Measurements from ENCODE around the gene SPTSSB.
A peak's percentile ranks its signal among the peaks of the same experiment; 100 is the strongest.

SPTSSB gene

DNA sequence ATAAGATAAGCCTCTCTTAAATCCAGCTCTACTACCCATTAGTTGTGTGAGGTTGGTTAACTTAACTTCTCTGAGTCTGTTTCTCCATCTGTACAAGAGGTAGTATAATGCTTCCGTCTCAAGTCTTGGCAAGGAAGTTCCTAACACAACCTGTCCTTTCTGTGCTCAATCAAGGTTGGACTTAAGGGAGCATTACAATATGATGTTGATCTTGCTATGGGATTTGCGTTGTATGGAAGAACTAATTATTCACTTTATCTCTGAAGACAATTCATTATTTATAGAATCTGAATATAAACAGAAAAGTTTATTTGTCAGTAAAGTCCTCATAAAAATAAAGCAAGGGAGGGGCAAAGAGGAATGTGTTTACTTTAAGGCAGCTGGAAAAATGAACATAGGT is 18.9 kb upstream of the SPTSSB start:
- DNase-seq (ENCODE audit: low read depth), result no peak

DNA sequence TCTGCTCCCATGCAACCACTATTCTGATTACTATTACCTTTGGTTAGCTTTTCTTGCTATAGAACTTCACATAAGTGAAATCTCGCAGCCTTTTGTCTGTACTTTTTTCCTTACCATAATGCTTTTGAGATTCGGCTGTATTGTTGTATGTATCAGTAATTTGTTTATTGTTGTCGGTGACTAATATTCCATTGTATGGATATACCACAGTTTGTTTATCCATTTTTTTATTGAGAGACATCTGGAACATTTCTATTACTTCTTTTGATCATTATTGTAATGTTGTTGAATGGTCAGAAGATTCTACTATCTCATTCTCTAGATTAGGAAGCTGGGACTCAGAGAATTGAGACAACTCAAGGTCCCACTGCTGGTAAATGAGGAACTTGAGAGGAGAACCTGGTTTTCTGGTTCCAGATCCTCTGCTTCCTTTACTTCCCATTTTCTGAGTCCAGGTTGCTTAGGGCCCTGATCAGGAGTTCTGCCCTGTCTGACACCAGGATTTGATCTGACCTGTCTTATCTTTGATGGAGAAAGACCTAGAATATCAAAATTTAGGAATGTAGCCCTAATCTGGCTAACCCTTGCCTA is 18.2 kb upstream of the SPTSSB start:
- DNase-seq (ENCODE audit: low read depth), result no peak

DNA sequence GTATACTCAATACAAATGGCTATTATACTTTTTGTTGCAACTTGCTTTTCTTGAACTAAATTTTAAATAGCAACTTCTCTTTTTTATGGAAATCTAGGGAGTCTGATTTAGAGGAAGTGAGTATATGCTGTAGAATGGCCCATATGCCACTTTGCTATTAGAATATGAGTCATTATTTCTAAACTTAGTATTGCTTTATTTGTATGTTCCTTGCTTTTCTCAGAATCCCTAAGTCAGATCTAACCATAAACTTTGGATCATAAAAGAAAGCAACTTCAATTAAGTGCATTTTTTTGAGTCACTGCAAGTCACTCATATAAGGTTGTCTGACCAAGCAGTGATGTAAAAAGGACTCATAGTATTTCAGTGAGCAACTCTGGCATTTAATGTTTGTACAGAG is 17.5 kb upstream of the SPTSSB start:
- DNase-seq (ENCODE audit: low read depth), result no peak

DNA sequence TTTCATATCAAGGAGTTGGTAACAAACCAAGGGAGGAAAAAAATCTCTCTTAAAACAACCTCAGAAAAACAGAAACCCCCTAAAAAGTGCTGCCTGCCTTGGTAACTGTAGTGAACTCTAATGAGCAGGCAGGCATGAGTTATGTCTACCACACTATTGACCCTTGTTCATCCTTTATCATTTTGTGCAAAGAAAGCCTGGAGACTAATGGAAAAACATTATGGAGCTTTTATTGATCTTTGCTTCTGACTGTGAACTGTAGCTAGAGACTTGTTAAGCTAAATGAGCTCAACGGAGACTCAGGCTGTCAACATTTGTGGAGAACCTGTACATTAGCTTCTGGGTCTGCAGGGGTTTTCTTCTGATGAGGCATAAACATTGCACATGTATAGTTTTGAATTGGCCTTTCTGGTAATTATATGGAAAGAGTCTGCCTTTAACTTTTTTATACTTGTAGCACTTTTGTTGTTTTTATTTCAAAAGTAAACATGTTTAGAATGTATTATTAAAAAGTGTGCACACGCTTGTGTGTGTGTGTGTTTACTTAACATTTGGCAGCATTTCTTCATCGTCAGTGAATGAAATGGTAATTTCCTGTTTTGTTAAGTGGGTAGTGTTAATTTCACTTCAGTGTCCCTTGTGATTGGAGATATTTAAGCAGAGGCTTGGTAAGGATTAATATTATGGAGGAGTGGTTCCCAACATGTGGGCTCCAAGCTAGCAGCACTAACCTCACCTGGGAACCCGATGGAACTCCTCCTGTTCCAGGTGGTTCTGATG is 15.9 kb upstream of the SPTSSB start:
- no peak for DNase-seq (ENCODE audit: low read depth)

DNA sequence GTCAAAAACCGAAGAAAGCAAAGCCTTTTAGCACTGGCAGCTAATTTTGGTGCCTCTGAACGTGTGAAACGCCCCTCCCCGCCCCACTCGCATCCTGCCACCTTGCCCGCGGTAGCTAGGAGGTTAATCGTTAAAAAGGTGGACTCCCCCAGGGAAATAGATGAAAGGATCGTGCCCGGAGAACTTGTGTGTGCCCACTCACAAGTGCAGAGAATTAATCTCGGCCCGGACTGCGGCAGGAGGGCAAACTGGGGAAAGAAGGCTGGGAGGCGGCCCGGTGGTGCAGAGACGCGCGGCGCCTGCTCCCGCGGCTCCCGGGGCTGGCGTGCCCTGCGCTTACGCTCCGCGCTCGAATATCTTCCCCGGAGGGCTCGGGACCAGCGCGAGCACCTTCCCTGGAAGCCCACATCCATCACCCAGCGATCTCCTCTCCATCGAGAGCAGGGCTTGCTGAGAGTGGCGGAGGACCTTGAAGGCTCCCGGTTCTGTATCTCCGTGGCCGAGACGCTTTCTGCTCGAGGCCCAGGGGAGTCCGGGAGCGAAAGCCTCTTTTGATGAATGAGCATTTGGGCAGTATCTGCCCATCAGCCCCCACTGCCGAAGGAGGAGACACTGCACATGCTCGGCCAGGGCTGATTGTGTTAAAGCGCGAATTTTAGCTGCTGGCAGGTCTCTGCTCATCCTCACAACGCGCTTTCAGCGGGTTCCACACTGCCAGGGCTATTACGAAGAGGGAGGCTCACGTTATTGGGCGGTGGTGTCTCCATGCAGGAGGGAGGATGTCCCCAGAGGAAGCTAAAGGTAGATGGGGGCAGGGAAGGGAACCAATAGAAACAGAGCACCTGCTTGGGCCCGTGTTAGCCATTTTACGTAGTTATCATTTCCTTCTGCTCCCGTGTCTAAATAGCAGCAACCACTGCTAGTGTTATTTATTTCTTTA is 1.3 kb upstream of the SPTSSB start:
- DNase-seq (ENCODE audit: low read depth), result no peak

DNA sequence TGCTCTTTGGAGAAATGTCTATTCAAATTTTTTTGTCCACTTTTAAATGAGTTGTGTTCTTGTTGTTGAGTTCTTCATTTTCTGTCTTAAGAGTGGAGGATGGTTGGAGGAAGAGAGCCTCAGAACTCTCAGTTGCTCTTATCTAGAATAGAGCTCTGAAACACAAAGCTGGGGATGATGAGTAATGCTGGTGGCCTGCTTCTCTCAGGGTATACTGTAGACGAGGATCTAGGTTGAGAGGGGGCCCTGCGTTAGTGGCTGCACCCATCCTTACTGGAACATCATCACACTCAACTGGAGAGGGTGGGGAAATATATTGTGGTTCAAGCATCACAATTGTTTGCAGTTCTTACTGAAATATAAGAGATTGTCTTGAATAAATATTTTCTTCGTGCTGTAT is 1.8 kb downstream of the SPTSSB start:
- DNase-seq (ENCODE audit: low read depth), result no peak

DNA sequence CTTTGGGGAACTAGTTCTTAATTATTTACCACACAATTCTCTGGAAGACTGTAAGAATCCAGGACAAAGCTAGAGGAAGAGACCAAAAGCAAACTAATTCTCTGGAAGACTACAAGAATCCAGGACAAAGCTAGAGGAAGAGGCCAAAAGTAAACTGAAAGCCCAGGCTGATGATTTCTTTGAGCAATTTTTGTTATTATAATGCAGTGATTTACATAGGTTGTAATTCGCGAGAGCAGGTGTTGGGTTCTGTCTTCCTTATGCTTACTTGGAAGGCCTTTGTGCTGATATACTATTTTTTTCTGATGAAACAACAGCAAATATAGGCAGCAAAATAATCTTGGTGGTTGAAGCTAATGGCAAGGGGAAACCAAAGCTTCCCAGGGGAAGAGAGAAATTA is 5.2 kb downstream of the SPTSSB start:
- DNase-seq (ENCODE audit: low read depth), result no peak

DNA sequence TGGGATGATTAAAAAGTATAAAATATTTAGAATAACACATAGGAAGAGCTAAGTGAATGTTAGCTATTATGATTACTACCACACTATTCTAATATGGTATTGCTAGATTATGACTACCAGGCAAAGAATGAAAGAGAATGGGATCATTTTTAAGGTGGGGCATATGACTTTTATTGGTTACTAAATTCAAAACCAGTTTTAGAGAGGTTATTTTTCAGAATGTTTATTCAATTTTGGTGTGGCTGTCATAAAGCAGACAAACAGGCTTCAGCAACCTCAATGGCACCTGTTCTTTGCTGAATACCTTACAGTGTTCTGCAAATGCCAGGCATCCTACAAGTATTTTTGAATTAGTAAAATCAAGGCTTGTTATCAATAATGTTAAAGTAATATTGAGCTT is 12.8 kb downstream of the SPTSSB start:
- no peak for DNase-seq (ENCODE audit: low read depth)

DNA sequence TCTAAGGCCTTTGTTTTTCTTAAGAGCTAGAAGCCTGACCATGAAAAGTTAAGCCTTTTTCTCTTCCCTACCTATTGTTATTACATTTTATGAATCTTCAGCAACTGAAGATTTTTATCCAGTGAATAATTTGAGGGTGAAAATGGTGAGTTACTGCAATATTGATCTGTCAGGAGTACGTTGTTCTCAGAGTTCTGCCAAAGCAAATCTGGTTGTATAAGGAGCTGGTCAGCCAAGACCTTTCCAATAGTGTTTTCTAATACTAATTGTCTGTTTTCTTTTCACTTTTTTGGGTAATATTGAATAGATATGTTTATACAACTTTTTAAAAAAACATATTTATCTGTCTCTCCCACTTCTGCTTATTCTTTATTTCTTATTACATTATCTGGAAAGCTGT is 15.0 kb downstream of the SPTSSB start:
- no peak for DNase-seq (ENCODE audit: low read depth)

DNA sequence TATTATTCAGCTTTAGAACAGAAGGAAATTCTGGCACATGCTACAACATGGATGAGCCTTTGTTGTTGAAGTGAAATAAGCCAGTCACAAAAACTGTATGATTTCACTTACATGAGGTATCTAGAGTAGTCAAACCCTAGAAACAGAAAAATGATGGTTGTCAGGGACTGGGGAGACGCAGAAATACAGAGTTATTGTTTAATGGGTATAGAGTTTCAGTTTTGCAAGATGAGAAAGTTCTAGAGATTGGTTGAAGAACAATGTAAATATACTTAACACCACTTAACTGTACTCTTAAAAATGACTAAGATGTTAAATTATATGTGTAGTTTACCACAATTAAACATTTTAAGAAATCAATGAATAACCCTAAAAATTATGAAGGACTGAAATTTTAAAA is 15.8 kb downstream of the SPTSSB start:
- DNase-seq (ENCODE audit: low read depth), result no peak

DNA sequence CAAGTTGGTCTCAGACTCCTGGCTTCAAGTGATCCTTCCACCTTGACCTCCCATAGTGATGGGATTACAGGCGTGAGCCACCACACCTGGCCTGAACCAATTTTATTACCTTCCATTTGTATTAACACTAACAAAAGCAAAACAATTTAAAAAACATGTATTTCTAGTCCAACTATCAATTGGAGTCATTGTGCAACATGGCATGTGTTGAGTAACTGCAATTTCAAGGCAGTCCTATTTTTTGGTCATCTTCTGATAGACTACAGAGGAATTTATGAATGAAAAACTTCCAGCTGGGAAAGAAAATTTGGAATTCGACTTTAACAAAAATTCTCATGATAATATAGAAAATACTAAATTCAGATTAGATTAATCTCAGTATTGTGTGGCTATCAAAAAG is 16.8 kb downstream of the SPTSSB start:
- no peak for DNase-seq (ENCODE audit: low read depth)

DNA sequence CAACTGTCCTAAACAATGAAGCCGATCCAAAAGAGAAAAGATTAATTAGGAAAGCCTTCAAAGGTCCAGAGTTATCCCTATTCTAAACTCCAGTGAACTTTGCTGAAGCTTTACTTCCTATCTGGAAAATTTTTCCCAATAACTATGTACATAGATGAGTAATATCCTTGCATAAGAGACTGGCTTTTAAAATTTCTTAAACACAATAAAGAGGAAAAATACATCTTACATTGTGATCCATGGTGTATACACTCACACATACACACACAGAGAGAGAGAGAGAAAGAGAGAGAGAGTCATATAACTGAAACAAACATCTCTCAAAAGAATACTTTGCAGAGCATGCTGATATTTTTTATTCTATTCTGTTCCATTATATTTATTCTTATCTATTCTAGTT is 20.0 kb downstream of the SPTSSB start:
- DNase-seq (ENCODE audit: low read depth), result no peak

DNA sequence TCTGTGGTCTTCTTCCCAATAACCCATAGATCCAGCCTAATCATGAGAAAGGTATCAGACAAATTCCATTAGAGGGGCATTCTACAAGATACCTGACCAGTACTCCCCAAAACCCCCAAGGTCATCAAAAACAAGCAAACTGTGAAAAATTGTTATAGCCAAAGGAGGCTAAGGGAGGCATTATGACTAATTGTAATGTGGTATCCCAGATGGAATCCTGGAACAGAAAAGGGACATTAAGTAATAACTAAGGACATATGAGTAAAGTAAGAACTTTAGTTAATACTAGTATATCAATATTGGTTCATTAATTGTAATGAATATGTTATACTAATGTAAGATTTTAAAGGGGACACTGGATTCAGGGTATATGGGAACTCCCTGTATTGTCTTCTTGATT is 20.4 kb downstream of the SPTSSB start:
- no peak for DNase-seq (ENCODE audit: low read depth)

DNA sequence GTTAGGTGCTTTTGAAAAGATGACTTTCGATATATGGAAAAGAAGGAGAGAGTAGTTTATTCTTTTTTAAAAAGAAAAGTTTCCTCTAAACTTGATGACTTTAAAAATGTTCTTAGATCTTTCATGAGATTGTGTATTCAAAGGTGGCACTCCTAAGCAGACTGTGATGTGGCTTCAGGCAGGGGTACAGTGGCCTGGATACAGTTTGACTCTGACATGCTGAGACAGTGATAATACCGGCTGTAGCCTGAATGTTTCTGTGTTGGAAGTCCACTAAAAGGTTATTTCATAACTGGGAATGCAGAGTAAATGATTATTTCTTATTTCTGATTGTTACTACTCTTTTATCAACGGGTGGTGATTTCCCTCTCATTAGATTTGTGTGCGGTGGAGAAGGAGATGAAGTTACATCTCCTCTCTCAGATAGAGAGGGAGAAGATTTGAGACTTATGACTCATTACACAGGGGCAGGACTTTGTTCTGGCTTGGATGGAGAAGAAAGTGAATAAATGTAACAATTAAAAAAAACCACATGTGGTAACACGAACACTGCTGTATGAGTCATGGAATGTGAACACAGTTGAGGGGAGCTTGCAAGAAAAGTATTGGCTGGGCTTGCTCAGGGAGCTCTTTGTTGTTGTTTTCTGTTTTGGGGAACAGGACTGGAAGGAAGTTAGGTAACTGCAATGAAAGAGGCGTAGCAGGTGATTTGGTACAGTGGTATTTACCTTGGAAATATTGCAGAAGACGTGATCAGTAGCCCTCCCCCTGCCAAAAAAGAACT is 21.6 kb downstream of the SPTSSB start:
- DNase-seq (ENCODE audit: low read depth), result peak; percentile 25

DNA sequence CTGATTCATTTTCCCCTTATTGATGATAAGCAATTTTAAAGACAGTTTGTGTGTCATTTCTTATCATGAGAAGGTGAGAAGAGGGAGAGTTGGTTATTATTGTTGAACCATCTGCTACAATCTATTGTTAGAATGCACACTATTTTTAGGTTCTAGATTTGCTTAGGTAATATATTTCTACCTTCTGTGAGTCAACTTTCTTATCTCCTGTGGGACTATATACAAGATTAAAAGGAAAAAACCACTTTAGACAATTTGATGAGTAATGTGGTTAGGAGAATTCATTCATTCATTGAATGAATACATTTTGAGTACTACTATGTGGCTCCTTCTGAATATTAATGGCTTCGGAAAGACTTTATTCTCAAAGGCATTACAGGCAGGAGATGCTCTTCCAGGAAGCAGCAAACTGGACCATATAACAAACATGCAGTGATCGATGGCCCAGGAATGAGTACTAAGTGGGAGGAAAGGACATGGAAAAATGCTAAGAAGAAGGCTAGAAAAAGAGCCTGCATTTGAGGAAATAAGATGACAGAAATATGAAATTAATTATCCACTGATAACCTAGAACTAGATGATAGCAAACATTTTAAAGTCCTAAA is 22.4 kb downstream of the SPTSSB start:
- DNase-seq (ENCODE audit: low read depth), result no peak

DNA sequence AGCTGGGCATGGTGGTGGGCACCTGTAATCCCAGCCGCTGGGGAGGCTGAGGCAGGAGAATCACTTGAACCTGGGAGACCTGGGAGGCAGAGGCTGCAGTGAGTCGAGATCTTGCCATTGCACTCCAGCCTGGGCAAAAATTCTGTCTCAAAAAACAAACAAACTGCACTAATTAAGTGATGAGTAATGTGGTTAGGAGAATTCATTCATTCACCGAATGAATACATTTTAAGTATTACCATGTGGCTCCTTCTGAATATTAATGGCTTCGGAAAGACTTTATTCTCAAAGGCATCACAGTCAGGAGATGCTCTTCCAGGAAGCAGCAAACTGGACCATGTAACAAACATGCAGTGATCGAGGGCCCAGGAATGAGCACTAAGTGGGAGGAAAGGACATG is 23.6 kb downstream of the SPTSSB start:
- no peak for DNase-seq (ENCODE audit: low read depth)

DNA sequence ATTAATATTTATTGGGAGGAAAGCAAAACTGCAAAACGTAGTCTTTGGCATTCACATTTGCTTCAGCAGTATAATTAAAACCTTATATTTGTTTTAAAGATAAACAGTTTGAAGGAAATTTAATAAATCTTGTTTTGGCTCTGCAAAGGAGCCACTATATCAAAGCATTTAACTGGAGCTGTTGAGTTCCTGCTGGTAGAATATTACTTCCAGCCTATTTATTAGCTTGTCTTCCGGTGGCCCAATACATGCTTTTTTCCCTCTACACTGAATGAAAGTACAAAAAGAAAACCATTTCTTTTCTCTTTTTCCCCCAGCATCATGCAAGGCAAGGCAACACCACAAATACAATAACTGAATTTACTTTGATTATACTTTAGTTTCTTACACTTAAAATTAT is 26.3 kb downstream of the SPTSSB start:
- no peak for DNase-seq (ENCODE audit: low read depth)

DNA sequence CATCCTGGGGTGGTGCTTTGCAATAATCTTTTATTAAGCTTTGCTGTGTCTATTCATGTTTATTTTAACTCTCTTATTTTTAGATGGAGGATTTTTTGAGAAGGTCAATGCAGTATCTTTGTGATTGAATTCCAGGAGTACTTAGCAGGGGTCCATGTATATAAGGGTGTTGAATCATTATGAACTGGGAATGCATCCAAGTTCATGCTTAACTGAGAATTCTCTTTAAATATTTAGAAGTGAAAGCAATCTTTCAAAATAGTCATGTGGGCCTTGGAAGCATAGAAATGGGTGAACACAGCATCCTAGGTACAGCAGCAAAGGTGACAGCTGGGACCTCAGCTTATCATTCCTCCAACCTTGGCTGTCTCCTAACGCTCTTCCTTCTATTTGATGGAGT is 27.3 kb downstream of the SPTSSB start:
- no peak for DNase-seq (ENCODE audit: low read depth)

DNA sequence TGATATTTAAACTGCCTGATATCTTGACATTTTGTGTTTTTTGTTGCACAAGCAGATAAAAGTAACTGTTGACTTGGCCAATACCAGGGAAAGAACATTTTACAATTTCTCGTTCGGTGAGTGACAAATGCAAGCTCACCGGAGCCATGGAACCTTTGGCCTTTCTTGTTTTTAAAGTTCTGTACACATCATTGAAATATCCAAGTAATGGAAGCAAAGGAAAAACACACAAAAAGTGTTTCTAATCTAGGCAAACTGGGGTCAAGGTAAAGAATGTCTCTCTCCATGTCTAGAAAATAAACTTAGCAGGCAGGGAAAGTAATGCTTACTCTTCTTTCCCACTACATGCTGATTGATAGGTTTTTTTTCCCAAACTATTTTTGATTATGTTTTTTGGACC is 27.8 kb downstream of the SPTSSB start:
- no peak for DNase-seq (ENCODE audit: low read depth)

DNA sequence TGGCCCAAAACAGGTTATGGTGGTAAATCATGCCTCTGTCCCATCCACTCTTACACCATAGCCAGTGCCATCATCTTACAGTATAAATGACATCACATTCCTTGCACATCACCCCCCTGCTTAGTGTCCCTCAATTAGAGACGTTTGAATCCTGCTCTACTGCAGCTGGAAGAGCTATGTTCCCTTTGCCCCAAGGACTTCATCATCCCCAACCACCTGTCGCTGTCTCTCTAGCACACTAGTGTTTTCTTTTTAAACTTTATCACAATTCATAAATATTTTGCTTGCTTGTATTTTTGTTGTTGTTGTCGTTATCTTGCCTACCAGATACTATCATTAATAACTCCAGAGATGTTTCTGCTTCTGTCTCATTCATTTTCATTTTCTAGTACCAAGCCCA is 28.7 kb downstream of the SPTSSB start:
- no peak for DNase-seq (ENCODE audit: low read depth)

Data from activated gamma-delta T cell treated with anti-CD3 and anti-CD28 coated beads, Interleukin-2, amount 50 U/mL, for 16 hours (primary cell).